ENCODE measurements around the gene SLC35F3.
A peak's percentile ranks its signal among the peaks of the same experiment; 100 is the strongest.

The SLC35F3 gene

GRCh38 chr1:233945573-233945972 is 41.1 kb downstream of the SLC35F3 start:
- no peak for TF ChIP-seq MYC (IDR thresholded peaks at IDR 0.05; ENCODE audit: low read depth, low read length)
- TF ChIP-seq MAX (IDR thresholded peaks at IDR 0.05; ENCODE audit: low read depth, low read length): no peak
- TF ChIP-seq POLR2A (IDR thresholded peaks at IDR 0.05; ENCODE audit: extremely low read depth, insufficient read length): no peak
- TF ChIP-seq CTCF (IDR thresholded peaks at IDR 0.05; ENCODE audit: low read depth, low read length): no peak
- no peak for DNase-seq (ENCODE audit: low read depth)
- no peak overlapping the region for H3K4me3 ChIP-seq (ENCODE audit: low read depth, low read length)

GRCh38 chr1:233945979-233946378 is 41.5 kb downstream of the SLC35F3 start:
- H3K4me3 ChIP-seq (ENCODE audit: low read depth, low read length): no peak overlapping the region
- no peak for DNase-seq (ENCODE audit: low read depth)
- no peak for TF ChIP-seq POLR2A (IDR thresholded peaks at IDR 0.05; ENCODE audit: extremely low read depth, insufficient read length)
- no peak for TF ChIP-seq MAX (IDR thresholded peaks at IDR 0.05; ENCODE audit: low read depth, low read length)

GRCh38 chr1:233946724-233947123 is 42.2 kb downstream of the SLC35F3 start:
- TF ChIP-seq POLR2A (IDR thresholded peaks at IDR 0.05; ENCODE audit: extremely low read depth, insufficient read length) (no peak), MAX (IDR thresholded peaks at IDR 0.05; ENCODE audit: low read depth, low read length) (no peak), MYC (IDR thresholded peaks at IDR 0.05; ENCODE audit: low read depth, low read length) (no peak), CTCF (IDR thresholded peaks at IDR 0.05; ENCODE audit: low read depth, low read length) (no peak)
- DNase-seq (ENCODE audit: low read depth): no peak
- no peak overlapping the region for H3K4me3 ChIP-seq (ENCODE audit: low read depth, low read length)

- TF ChIP-seq POLR2A (IDR thresholded peaks at IDR 0.05; ENCODE audit: extremely low read depth, insufficient read length): no peak
- TF ChIP-seq CTCF (IDR thresholded peaks at IDR 0.05; ENCODE audit: low read depth, low read length): no peak
- TF ChIP-seq MYC (IDR thresholded peaks at IDR 0.05; ENCODE audit: low read depth, low read length): no peak
- TF ChIP-seq MAX (IDR thresholded peaks at IDR 0.05; ENCODE audit: low read depth, low read length): no peak
- no peak for DNase-seq (ENCODE audit: low read depth)
- no peak overlapping the region for H3K4me3 ChIP-seq (ENCODE audit: low read depth, low read length)
Observed at GRCh38 chr1:233951804-233952203, 47.3 kb downstream of the SLC35F3 start.

- no peak for TF ChIP-seq POLR2A (IDR thresholded peaks at IDR 0.05; ENCODE audit: extremely low read depth, insufficient read length)
- no peak for TF ChIP-seq MAX (IDR thresholded peaks at IDR 0.05; ENCODE audit: low read depth, low read length)
- no peak for TF ChIP-seq CTCF (IDR thresholded peaks at IDR 0.05; ENCODE audit: low read depth, low read length)
- no peak for TF ChIP-seq MYC (IDR thresholded peaks at IDR 0.05; ENCODE audit: low read depth, low read length)
Observed at GRCh38 chr1:233957691-233958090, 53.2 kb downstream of the SLC35F3 start.

GRCh38 chr1:233959102-233959501 is 54.6 kb downstream of the SLC35F3 start:
- no peak for TF ChIP-seq MAX (IDR thresholded peaks at IDR 0.05; ENCODE audit: low read depth, low read length)
- no peak for TF ChIP-seq MYC (IDR thresholded peaks at IDR 0.05; ENCODE audit: low read depth, low read length)
- no peak for TF ChIP-seq POLR2A (IDR thresholded peaks at IDR 0.05; ENCODE audit: extremely low read depth, insufficient read length)
- no peak for TF ChIP-seq CTCF (IDR thresholded peaks at IDR 0.05; ENCODE audit: low read depth, low read length)
- peak; percentile 25 for DNase-seq (ENCODE audit: low read depth)
- no peak overlapping the region for H3K4me3 ChIP-seq (ENCODE audit: low read depth, low read length)

More at GRCh38 chr1:233957691-233958090, 53.2 kb downstream of the SLC35F3 start:
- H3K4me3 ChIP-seq (ENCODE audit: low read depth, low read length): no peak overlapping the region
- no peak for DNase-seq (ENCODE audit: low read depth)

Measured in NB4 (cell line).